HG03520 (cell line): Measurements from ENCODE around the gene HOXB7.

Experiments
- ATAC-seq: cut with Tn5 transposase; IDR thresholded peaks from one replicate; pipeline ENCODE4 v1.9.1; 2021; ENCODE audit warnings: mild to moderate bottlenecking, moderate library complexity; ENCODE audit not compliant: unreplicated experiment

The HOXB7 gene

DNA sequence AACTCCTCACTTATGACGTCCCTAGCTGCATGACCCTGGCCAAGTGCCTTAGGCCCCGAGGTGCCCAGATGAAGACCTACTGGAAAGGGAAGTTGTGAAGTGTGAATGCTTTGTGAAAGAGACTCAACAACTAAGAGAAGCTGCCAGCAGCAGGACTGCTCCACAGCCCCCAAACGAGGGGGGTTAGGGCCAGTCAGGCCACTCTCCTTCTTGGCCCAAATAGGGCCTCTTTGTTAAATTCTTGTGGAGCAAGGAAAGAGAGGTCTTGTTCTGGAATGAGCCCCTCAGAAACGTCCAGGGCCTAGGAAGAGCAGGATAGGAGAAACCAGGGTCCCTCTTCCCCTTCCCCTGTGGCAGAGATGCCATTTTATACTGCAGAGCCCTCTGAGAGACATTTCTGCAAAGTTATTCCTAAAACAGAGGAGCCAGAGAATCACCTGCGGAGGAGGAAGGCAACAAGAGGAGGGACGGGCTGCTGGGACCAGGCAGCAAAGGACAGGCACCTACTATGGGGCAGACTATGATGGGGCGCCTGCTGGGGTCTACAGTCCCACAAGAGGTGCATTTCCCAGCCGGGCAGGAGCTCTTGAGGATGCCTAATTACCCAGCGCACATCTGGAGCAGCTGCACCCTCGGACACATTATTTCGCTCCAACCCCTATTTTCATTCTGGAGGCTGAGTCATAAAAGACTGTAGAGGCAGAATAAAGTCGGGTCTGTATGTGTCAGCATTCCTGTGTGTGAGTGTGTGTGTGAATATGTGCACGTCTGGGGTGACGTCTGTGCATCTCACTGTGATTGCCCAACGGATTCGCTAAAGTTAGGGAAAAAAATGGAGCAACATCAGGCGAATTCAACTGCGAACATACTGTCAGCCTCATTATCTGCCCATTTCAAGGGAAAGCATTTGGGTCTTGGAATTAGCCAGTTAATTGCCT is 26.8 kb upstream of the HOXB7 start:
- ATAC-seq, result no peak

DNA sequence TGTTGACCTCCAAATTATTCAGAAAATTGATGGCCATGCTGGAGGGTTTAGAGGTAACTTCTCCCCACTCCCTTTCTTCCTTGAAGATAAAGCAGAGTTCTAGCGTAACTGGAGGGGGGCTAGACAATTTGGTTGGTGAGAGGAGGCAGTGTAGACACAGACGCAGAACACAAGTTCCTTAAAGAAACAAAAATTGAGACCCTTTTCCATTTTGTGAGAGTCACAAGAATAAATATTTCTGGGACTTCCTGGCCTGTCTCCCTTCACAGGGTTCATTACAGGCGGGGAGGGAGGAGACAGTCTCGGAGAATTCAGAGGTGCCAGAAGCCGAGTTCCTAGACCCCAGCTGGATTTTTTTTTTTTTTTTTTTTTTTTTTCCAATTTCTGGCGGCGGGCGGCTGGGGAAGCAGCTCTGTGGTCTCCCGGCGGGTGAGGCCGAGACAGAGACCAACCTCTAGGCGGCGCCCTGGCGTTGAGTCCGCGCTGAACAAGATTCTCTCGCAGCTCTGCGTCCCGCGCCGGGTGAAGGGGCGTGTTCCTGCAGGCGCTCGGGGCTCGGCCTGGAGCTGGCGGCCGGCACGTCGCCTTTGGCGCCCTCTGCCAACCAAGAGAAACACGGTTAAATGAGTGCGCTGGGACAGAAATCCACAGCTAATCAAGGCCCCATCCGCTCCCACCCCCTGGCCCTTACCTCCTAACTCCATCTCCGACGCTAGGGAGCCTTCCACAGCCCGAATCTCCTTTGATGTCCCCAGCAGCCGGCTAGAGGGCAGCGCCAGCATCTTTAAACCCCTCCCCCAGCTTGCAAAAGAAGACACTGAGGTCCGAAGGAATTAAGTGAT is 25.6 kb upstream of the HOXB7 start:
- no peak for ATAC-seq

DNA sequence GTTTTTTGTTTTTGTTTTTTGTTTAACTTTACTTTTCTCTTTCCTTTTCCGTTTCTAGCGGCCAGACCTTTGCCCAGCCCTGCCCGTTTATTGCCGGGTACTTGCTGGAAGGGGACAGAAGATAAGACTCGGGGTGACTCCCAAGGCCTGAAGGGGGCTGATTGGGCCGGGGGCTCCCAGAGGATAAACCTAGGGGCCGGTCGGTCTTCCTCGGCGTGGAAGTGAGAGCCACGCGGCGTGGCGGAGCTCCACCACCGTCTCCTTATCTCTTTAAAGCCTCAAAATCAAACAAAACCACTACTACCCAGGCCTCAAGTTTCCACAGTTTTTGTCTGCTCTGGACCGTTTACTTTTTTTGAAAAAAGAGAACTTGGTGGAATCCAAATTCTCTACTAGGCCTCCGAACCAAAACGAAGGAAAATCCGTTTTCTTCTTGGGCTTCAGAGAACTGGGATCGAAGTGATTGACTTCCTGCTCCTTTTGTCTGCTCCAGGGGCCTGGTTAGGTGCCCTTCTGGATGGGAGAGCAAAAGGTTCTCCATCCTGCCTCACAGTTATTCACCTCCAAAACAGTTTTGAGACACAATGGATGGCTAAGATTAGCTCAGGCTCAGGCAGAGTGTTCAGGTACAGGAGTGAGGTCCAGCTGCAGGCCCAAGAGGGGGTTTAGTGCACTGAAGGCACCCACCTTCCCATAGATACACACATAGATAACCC is 23.8 kb upstream of the HOXB7 start:
- ATAC-seq, result no peak

DNA sequence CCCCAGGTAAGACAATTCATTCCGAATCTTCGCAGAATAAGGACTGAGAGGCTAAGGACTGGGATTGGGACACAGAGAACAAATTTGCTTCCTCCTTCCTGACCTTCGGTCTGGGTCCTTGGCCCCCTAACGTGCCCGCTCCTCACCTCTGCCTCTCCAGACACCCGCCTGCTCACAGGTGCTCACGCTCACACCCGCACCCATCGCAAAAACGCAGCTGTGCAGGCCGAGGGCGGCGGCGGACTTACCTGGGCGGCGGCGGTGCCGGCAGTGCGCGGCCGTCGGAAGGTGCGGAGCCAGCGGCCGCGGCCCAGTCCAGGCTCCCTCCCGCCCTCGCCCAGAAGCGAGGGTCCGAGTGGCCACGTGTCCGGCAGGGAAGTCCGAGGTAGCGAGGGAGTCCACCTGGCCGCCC is 22.5 kb upstream of the HOXB7 start:
- ATAC-seq, result no peak

DNA sequence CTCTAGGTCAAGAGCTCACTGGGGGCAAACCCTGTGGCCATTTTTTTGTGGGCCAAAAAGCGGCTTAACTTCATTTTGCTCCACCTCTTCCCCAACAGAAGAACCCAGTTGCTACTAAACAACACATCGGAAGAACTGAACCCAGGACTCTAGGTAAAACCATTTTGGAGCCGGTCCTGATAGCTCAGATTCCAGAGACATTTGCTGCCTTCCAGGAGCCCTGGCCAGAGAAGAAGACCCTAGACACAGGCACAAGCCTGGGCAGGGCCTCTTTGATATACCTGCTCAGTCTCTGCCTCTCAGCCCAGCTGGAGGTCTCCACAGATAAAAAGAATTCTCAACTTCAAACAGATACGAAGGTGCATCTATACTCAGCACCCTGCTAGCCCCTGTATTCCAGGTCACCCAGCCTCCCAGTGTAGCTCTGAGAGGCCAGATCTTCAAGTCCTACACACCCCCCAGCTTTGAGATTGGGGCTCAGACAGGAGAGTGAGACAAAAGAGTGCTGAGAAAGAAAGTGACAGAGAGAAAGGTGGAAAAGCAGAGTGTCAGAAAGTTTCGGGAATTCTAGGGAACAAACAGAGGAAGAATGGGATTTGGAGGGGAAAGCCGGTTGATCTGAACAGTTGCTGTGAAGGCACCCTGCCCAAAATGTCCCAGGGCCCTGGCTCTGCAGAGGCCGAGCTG is 21.9 kb upstream of the HOXB7 start:
- no peak for ATAC-seq

DNA sequence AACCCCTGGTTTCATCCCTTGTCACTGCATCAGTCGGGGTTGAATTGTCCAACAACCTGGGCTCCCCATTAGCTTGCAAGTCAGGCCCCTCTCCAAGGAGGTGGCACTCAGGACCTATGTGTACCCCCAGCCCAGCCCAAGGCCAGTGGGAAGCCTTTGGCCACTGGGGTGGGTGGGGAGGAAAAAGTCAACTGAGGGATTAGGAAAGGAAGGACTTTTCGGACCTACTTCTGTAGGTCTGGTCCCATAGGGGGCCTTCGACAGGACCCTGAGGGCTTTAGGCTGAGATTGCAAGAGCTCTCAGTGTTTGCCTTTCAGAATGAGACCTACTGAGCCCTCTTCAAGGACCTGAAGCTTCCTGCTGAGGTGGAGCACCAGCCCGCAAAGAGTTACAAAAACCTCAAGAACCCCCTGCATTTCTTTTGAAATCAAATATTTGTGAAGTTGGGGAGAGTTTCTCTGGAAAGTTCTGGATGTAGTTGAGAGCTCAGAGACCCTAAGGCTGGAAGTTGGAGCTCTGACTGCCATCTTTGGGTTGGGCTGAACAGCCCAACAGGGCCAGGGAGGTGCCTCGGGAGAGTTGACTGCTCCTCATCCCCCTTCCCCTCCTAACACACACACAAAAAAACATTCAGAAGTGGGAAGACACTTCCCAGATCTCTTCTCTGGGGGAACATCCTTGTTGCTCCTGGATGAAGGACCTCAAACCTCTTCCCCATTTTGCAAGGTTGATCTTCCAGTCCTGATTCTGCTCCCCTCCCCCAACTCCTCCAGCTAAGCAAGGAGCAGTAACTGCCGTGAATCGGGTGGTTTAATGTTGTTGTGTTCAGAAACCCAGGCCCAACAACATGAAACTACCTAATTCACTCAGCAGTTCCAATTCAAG is 21.1 kb upstream of the HOXB7 start:
- ATAC-seq, result no peak

DNA sequence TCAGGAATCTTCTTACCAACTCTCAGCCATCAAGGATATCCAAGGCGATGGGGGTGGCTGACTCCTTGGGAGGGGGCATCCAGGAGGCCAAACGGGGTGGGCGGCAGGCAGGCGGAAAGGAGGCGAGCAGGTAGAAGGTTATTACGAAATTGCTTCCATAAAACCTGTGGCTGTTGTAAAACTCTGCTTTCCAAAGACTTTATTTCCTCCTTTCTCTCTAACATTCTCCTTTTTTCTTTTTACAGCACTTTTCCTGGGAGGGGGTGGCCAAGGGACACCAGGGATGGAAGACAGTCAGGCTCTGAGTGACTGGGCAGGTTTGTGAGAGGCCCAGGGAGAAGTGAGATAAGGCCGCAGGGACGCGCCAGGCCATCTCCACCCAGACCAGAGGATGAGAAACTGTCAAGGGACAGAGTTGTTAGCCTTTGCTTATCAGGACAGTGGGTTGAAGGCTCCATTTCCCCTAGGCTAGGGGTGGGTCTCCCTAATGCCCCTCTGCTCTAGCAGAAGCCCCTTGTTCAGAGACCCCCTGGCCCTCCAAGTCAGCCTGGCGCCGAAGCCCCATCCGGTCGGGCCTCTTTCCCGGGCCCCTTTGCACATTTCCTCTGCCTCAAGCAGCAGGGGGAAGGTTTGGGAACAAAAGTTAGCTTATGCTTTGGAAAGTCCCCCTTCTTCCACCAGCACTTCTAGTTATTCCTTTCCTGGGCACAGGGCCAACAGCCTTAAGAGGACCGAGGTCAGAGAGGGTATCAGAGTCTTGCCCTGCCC is 20.3 kb upstream of the HOXB7 start:
- ATAC-seq, result no peak

DNA sequence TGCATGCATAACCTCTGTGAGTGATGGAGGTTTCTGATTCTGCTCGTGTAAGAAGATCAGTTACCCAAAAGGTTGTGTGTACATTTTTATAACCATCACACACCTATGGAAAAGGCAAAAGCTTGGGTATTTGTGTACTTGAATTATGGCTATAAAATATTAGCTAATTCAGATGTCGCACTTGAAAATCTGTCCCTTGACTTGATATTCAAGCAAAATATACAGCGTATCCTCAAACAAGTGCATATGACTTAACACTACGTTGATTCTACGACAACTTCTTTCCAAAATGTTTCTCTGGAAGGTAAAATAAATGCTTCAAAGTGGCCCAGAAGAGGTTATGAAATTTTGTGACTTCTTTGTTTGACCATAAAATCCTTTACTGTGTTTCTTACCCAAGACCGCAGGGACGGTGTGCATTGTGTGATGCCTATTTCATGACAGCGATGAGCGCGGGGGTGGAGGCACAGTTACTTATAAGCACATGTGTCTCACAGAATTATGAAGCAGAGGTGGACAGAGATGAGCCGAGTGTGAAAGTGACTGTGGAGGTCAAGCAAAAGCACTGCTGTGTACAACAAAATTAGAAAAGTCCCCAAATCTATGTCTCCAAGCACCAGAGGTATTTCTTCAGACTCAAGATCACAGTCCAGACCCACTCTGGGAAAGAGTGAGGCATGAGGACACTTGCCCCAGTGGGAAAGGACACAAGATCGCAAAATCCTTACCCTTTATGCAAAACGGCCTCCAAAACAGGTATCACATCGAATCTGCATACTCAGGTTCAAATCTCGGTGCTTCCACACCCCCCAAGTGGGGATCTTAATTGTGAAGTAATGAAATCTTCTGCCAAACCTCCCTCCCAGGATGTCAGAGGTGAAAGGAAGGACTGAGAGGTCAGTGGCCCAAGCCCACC is 19.4 kb upstream of the HOXB7 start:
- ATAC-seq, result no peak

DNA sequence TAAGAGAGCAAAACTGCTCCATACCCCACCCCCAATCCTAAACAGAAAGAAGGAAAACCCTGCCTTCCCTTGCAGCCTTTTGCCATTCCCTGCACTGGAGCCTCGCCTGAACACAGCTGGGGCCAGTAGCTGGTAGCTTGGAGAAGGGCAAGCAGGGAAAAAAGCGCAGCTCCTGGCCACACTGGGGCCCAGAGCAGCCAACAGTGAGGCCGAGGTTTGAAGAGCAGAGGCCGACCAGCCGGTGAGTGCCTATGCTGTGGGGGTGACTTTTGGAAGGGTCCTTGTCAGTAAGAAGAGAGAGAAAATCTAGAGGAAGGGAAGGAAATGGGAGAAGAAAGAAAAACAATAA is 18.6 kb upstream of the HOXB7 start:
- ATAC-seq, result no peak

DNA sequence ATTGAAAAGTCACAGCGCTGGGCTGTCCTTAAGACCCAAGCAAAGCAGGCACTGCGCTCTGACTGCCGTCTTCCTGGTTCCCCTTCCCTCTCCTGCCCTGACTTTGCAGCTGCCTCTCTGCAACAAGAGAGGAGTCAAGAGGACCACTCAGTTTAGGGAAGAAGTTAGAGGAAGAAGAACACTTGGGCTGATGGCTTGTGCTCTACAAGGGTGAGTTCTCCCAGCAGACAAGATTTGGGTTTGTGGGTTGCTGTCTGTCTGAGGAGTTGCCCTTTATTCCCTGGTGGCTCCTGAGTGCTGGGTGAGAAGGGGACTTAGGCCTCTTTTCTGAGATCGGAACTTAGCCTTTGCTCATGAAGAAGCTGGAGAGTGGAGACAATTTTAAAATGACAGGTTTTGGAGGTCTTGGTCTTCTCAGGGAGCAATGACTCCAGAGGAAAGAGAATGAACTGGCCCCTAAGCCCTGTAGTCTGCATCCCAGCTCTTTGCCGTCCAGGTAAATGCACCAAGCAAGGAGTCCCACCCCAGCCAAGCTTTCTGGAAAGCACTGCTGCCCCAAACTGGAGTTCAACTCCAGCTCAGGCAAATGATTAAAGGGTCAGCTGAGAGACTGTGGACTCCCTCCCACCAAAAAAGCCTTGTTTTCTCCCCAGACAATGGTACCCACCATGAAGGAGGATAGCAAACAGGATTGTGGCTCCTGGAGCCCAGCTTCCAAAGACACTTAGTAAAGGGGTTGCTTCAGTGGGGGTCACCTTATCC is 18.0 kb upstream of the HOXB7 start:
- ATAC-seq, result no peak

DNA sequence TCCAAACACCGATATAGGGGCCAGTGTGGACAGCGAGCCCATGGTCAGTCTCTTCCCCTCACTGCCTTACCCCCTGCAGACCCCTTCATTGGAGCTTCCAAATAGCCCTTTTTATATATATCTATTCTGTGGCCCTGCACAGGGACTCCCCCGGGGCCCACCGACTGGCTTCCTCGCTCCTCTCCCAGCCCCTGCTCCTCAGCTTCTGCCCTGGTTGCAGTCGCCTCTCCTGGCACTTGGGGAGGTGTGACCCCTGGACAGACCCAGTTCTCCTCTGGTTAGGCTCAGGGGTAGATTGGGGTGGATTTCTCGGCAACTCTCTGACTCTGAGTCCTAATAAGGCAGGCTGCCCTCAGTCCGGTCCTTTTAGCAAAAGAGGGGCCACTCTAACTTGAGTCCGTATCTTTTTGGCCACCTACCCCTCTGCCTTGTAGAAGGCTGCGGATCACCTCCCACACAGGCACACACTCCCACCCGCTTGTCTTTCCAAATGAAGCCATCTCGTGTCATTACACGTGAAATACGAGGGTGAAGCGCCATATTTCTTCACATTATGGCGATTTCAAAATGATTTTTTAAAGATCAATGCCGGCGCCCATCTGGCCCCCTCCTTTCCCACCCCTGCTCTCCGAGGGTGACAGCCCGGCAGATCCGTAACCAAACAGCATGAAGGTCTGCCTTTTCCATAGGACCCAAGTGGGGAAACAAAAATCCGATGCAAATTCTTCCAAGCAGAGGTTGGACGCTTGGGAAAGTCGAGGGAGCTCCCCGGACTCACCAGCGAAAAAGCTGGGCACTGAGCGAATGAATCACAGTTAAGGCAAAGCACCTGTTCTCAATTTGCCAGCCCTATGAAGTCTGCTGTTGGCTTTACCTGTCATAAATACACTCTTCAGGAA is 17.1 kb upstream of the HOXB7 start:
- ATAC-seq, result no peak

DNA sequence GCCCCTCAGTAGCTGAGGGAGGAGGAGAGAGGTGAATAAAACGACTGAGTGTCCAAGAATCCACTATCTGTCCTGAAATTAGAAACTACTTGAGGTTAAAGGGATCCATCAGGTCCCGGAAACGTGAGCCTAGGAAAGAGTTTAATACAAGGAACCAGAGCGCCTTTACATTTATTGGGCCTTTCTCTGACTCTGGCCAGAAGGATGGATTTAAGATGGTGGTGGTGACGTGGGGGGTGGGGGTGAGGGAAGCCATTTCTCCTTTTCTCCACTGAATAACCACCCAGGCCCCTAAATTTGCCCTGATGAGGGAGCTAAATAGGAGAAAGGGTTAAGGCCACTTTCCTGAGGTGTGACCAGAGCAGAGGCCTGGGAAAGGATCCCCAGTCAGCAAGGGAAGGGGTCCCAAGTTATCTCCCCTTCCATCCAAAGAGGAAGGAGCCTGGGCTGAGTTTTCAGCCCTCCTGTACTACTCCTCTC is 16.3 kb upstream of the HOXB7 start:
- no peak for ATAC-seq

DNA sequence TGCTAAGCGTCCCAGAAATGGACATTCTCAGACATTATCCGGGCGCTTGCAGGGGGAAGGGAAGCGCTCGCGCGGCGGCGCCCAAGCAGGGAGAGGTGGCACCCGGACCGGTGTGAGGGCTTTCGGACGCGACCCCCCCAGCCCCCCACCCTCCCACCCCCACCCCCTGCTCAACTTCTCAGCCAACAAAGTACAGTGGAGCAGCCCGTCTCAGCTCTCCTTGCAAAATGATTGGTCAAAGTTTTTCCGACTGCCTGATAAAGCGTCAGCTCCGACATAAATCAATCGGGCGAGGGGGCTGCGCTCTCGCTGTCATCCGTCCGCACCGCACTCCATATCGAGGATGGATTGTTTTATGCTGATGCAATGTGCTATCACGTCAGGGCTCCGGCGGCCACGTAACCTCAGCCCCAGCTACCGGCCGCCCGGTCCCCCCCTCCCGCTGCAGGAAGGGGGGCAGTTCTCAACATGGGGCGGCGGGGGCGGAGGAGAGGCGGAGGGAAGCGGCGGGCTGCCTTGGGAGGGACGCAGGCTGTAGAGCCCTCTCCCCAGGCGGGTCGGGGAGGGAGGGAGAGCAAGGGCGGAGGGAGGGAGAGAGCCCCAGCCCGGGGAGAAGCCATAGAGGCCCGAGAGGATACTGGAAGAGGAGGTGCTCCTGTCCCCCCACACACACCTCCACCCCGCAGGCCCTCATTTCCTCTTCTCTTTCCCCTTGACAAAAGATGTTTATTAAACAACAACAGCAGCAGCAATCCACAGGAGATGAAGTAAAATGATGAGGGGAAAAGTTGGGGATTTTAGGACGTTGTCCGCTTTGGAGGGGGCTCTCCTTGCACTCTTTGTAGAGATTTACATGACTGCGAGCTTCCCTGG is 15.7 kb upstream of the HOXB7 start, which contains the start of gene HOXB9:
TSS of gene HOXB9 (minus strand) at position 114 of the 873 bp plus-strand sequence. CDS start at position 25, 89 bp downstream.
- no peak for ATAC-seq

DNA sequence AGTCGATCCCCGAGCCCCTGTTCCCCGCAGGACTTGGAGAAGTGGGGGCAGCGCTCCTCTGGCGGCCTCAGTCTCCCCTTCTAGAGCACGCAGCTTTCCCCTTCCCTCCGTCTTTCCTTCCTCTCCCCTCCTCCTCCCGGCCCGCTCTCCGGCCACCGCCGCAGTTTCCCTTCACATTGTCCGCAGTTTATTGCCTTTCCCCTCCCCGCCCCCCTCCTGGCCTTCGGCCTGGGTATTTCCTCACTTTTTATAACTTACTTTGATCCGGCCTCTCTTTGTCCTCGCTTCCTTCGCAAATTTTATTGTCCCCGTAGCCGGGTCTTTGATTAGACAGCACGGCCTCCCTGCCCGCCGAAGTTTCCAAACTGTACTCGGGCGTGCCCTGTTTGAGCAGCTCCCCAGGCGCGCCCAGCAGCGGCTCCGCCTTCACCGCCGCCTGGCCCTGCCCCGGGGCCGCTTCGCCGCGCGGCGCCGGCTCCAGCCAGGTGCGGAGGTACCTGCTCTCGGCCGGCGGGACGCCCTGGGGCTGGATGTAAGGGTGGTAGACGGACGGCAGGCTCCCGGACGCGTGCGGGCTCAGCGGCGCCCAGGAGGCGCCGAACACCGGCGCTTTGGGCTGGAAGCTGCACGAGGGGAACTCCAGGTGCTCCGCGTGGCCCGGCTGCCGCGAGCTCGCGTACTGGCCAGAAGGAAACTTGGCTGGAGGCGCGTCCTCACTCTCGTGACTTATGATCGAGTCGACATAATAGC is 14.9 kb upstream of the HOXB7 start:
- ATAC-seq, result no peak
